ENCODE results near the gene PBX3. TPM values are rescaled to one million over a fixed set of nuclear protein-coding genes. Genes with fewer than 3 reads are reported as not detected.

Gene PBX3
- total RNA-seq, 2 experiments from 2014 or later, result 25.3 to 30.8 TPM

DNA sequence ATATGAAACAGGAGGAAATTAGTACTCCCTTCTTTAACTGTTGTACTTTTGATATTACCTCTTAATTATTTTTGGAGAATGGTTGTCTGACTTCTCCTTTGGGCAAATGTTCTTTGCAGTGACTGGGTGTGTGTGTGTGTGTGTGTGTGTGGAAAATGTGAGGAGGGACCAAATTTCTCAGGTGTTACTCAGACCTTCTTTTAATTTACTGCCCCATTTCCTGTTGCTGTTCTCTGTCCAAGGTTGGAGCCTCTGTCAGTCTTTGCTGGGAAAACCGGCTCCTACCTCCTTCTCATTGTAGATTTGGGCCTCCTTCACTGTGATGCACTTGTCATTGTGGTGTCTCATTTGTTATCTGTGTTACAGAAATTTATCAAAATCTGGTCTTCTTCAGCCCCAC lies 68.4 kb downstream of the PBX3 start:
- Mint-ChIP-seq H3K36me3 (ENCODE audit: low read depth) (no peaks in the 10 kb centered on the region), H3K27ac (no peak overlapping the region), H3K4me1 (ENCODE audit: low read depth) (peaks cover 9% of the 10 kb centered on the region), H3K4me3 (no peak overlapping the region), H3K9me3 (no peaks in the 10 kb centered on the region), H3K27me3 (no peaks in the 10 kb centered on the region)
- Histone ChIP-seq H3K9me3 (ENCODE audit: control insufficient read depth in 1 of 2, insufficient read depth in 1 of 2, low read length in 2 of 2) (no peaks in the 10 kb centered on the region), H3K27ac (ENCODE audit: low read depth in 1 of 2, low read length in 2 of 2) (no peak overlapping the region), H3K27me3 (ENCODE audit: control insufficient read depth in 1 of 2, insufficient read depth in 2 of 2, low read length in 2 of 2) (no peaks in the 10 kb centered on the region), H3K36me3 (ENCODE audit: insufficient read depth, low read length) (no peaks in the 10 kb centered on the region), H3K4me3 (ENCODE audit: low read length) (no peak overlapping the region), H3K4me1 (ENCODE audit: insufficient read depth, low read length) (no peaks in the 10 kb centered on the region)
- ATAC-seq (ENCODE audit: poor library complexity), result no peak
- ChIA-PET POLR2A (no interaction called here), CTCF (no interaction called here)
- no peak for TF ChIP-seq CTCF (IDR thresholded peaks at IDR 0.05)
- DNase-seq, result no peak
- intact Hi-C loops (cut with DNase I, micrococcal nuclease), result no loop called here

DNA sequence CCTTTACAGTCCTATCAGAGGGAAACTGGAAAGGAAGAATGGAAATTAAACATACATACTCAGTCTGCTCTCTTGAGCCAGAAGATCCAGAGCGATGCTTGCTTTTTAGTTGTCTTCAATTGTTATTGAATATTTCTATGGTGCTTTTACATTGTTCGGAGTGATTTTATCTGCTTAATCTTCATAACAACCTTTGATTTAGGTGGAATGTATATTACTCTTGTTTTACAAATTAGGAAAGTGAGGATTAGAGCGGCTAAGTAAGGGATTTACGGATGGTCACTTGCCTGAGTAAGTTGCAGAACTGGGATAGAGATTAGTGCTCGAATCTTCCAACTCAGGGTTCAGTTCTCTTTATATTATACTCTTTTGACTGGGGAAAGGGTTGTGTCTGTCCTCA lies 69.1 kb downstream of the PBX3 start:
- intact Hi-C loops (cut with DNase I, micrococcal nuclease), result no loop called here
- no peaks in the 10 kb centered on the region for H3K36me3 ChIP-seq (ENCODE audit: insufficient read depth, low read length)
- no peak for TF ChIP-seq CTCF (IDR thresholded peaks at IDR 0.05)
- no peaks in the 10 kb centered on the region for H3K9me3 Mint-ChIP-seq
- no peaks in the 10 kb centered on the region for H3K36me3 Mint-ChIP-seq (ENCODE audit: low read depth)
- H3K27me3 Mint-ChIP-seq, result no peaks in the 10 kb centered on the region
- no peak overlapping the region for H3K27ac Mint-ChIP-seq
- no peak for DNase-seq
- H3K4me3 ChIP-seq (ENCODE audit: low read length), result no peak overlapping the region
- H3K27me3 ChIP-seq (ENCODE audit: control insufficient read depth in 1 of 2, insufficient read depth in 2 of 2, low read length in 2 of 2), result no peaks in the 10 kb centered on the region
- no peak overlapping the region for H3K4me3 Mint-ChIP-seq
- no peaks in the 10 kb centered on the region for H3K4me1 ChIP-seq (ENCODE audit: insufficient read depth, low read length)
- H3K27ac ChIP-seq (ENCODE audit: low read depth in 1 of 2, low read length in 2 of 2), result no peak overlapping the region
- H3K9me3 ChIP-seq (ENCODE audit: control insufficient read depth in 1 of 2, insufficient read depth in 1 of 2, low read length in 2 of 2), result no peaks in the 10 kb centered on the region
- ChIA-PET POLR2A (no interaction called here), CTCF (no interaction called here)
- H3K4me1 Mint-ChIP-seq (ENCODE audit: low read depth), result peaks cover 16% of the 10 kb centered on the region
- ATAC-seq (ENCODE audit: poor library complexity), result no peak

DNA sequence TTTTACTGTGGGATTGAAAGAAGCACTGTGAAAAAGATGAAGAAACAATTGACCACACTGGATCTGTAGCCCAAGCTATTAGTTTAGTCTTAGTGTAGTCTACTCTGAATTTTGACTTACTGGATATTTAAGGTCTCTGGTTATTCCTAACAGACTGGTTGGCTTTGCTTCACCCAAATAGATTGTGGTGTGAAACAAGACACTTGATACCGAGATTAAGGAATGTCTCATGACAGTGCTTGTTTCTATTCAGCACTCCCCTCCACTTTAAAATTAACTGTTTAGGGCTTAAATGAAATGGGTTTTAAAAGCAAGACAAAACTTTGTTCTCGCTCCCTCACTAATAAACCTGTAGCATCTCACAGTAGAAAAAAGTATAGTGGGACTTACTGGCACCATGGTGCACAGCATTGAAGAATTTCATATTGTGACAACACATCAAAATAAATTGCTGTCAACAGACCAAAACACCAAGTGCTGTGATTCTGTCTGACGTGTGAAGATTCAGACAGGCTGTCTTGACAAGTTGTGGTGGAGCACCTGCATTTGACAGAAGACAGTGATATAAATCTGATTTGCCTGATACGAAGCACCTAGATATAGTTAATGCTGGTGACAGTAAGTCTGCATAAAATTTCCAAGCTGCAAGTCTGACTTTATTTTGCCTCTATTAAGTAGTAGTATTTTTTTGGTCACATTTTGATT lies 73.1 kb downstream of the PBX3 start:
- CTCF ChIA-PET, result interaction anchor here (2.3 kb wide), 1 partner anchor 10 kb away, joined by 9 read pairs; no protein-coding TSS in a partner anchor
- Mint-ChIP-seq H3K27me3 (no peaks in the 10 kb centered on the region), H3K36me3 (ENCODE audit: low read depth) (peaks cover 5% of the 10 kb centered on the region), H3K9me3 (no peaks in the 10 kb centered on the region), H3K4me3 (peak overlapping the region; percentile 10), H3K4me1 (ENCODE audit: low read depth) (peaks cover 44% of the 10 kb centered on the region), H3K27ac (peak overlapping the region; percentile 77)
- no peak for TF ChIP-seq CTCF (IDR thresholded peaks at IDR 0.05)
- POLR2A ChIA-PET, result interaction anchor here (1.0 to 1.7 kb wide), 3 partner anchors 10 to 11 kb away, joined by 3 to 10 read pairs (median 5); no protein-coding TSS in a partner anchor
- H3K36me3 ChIP-seq (ENCODE audit: insufficient read depth, low read length), result no peaks in the 10 kb centered on the region
- intact Hi-C loops (cut with DNase I, micrococcal nuclease), result loop anchor here (5.0 kb wide), 2 partner anchors 67 to 73 kb away; partner anchors contain the start of gene PBX3 (in 2 of the 2)
- H3K4me1 ChIP-seq (ENCODE audit: insufficient read depth, low read length), result peaks cover 9% of the 10 kb centered on the region
- no peaks in the 10 kb centered on the region for H3K9me3 ChIP-seq (ENCODE audit: control insufficient read depth in 1 of 2, insufficient read depth in 1 of 2, low read length in 2 of 2)
- peak in 3 of 14 experiments; percentile 24 to 51 (median 50) for DNase-seq
- no peak overlapping the region for H3K4me3 ChIP-seq (ENCODE audit: low read length)
- ATAC-seq (ENCODE audit: poor library complexity), result peak; percentile 46
- no peaks in the 10 kb centered on the region for H3K27me3 ChIP-seq (ENCODE audit: control insufficient read depth in 1 of 2, insufficient read depth in 2 of 2, low read length in 2 of 2)
- no peak overlapping the region for H3K27ac ChIP-seq (ENCODE audit: low read depth in 1 of 2, low read length in 2 of 2)

Data from CD4-positive, alpha-beta T cell (primary cell).